ENCODE results near the gene ILF2. TPM values are rescaled to one million over a fixed set of nuclear protein-coding genes. Genes with fewer than 3 reads are reported as not detected.

Gene ILF2
- polyA plus RNA-seq, 1 of the 3 experiments (the other 2 are of a cell fraction), result 189 TPM

GRCh38 chr1:153613406-153613805 lies 57.4 kb downstream of the ILF2 start:
- Histone ChIP-seq H4K20me1 (ENCODE audit: insufficient read depth) (no peaks in the 10 kb centered on the region), H3K9ac (no peak overlapping the region), H3K9me3 (no peaks in the 10 kb centered on the region), H2AFZ (ENCODE audit: low read depth) (no peak overlapping the region), H3K27ac (ENCODE audit: low read depth in 2 of 2, low read length in 1 of 2) (no peak overlapping the region), H3K36me3 (replicated peaks in 1 of 2; ENCODE audit: control insufficient read depth in 1 of 2, insufficient read depth in 2 of 2, low read length in 1 of 2) (no peaks in the 10 kb centered on the region), H3K4me2 (peak overlapping the region; percentile 67; the same call in 1 of the 2 replicates), H3K27me3 (ENCODE audit: insufficient read depth) (no peaks in the 10 kb centered on the region), H3K79me2 (ENCODE audit: insufficient read depth) (peaks cover 31% of the 10 kb centered on the region), H3K4me3 (ENCODE audit: low read depth in 2 of 2, low read length in 1 of 2) (no peak overlapping the region; a peak in 1 of 4 replicates), H3K4me1 (ENCODE audit: control insufficient read depth in 1 of 2, insufficient read depth in 2 of 2, low read depth in 1 of 2, low read length in 1 of 2) (peaks cover 15 to 20% of the 10 kb centered on the region in 2 experiments; a peak in 3 of 4 replicates), H3F3A (replicated peaks; ENCODE audit: insufficient read depth) (peaks cover 9% of the 10 kb centered on the region), H3K9me2 (no peaks in the 10 kb centered on the region)
- TF ChIP-seq FOSL2 (IDR thresholded peaks at IDR 0.05; ENCODE audit: borderline replicate concordance, low read depth) (no peak), JUND (IDR thresholded peaks at IDR 0.05) (no peak), EZH2phosphoT487 (IDR thresholded peaks at IDR 0.05; ENCODE audit: borderline replicate concordance, low read depth) (no peak), EP300 (IDR thresholded peaks at IDR 0.05; ENCODE audit: borderline replicate concordance in 1 of 2, low read depth in 1 of 2, low read length in 1 of 2) (no peak), POLR2AphosphoS5 (IDR thresholded peaks at IDR 0.05; ENCODE audit: low read depth, low read length) (no peak), NRF1 (IDR thresholded peaks at IDR 0.05; ENCODE audit: low read depth, low read length) (no peak), YY1 (IDR thresholded peaks at IDR 0.05; ENCODE audit: low read depth) (no peak), MAX (IDR thresholded peaks at IDR 0.05; ENCODE audit: low read depth) (no peak), SIN3A (IDR thresholded peaks at IDR 0.05; ENCODE audit: borderline replicate concordance, low read depth, low read length) (no peak), RFX5 (IDR thresholded peaks at IDR 0.05; ENCODE audit: low read length) (no peak), RXRA (IDR thresholded peaks at IDR 0.05; ENCODE audit: borderline replicate concordance, low read depth) (no peak), IRF3 (IDR thresholded peaks at IDR 0.05; ENCODE audit: low read depth, low read length) (no peak)
- TF ChIP-seq, protein P1, sequence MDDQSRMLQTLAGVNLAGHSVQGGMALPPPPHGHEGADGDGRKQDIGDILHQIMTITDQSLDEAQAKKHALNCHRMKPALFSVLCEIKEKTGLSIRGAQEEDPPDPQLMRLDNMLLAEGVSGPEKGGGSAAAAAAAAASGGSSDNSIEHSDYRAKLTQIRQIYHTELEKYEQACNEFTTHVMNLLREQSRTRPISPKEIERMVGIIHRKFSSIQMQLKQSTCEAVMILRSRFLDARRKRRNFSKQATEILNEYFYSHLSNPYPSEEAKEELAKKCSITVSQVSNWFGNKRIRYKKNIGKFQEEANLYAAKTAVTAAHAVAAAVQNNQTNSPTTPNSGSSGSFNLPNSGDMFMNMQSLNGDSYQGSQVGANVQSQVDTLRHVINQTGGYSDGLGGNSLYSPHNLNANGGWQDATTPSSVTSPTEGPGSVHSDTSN (IDR thresholded peaks at IDR 0.05), result no peak
- TF ChIP-seq, protein P2, sequence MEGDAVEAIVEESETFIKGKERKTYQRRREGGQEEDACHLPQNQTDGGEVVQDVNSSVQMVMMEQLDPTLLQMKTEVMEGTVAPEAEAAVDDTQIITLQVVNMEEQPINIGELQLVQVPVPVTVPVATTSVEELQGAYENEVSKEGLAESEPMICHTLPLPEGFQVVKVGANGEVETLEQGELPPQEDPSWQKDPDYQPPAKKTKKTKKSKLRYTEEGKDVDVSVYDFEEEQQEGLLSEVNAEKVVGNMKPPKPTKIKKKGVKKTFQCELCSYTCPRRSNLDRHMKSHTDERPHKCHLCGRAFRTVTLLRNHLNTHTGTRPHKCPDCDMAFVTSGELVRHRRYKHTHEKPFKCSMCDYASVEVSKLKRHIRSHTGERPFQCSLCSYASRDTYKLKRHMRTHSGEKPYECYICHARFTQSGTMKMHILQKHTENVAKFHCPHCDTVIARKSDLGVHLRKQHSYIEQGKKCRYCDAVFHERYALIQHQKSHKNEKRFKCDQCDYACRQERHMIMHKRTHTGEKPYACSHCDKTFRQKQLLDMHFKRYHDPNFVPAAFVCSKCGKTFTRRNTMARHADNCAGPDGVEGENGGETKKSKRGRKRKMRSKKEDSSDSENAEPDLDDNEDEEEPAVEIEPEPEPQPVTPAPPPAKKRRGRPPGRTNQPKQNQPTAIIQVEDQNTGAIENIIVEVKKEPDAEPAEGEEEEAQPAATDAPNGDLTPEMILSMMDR (IDR thresholded peaks at IDR 0.05), result no peak
- WGBS (ENCODE audit: low lambda C conversion rate), result 67% methylated on average over 5 of the region's 5 CpGs
- DNase-seq, result no peak
- ChIA-PET POLR2A (no interaction called here), CTCF (interaction anchor here (2.0 to 8.0 kb wide), 5 partner anchors 10 to 102 kb away, joined by 10 to 100 read pairs (median 11); partner anchors contain the start of genes S100A1 and S100A13)

Data from SK-N-SH (cell line).